H1 (cell line): ENCODE data around the gene TOP2B. TPM values are rescaled to one million over a fixed set of nuclear protein-coding genes. Genes with fewer than 3 reads are reported as not detected.
A peak's percentile ranks its signal among the peaks of the same experiment; 100 is the strongest.

Experiments
- CEBPB ChIP-seq: IDR thresholded peaks from 2 replicates; pipeline ENCODE4 v1.6.1; 2012; ENCODE audit warnings: low read depth, low read length
- GABPA ChIP-seq: IDR thresholded peaks from 2 replicates; pipeline ENCODE4 v1.6.1; 2011; ENCODE audit warnings: mild to moderate bottlenecking, low read length, moderate library complexity, borderline replicate concordance; ENCODE audit not compliant: insufficient read depth
- GTF2F1 ChIP-seq: IDR thresholded peaks from 2 replicates; pipeline ENCODE4 v1.6.1; 2012; ENCODE audit warnings: low read depth, low read length, improper control_type of control experiment, borderline replicate concordance
- KDM4A ChIP-seq: IDR thresholded peaks from one replicate; pipeline ENCODE4 v1.7.1; 2012; ENCODE audit warnings: low read depth, mild to moderate bottlenecking, moderate library complexity, low read length, inconsistent platforms; ENCODE audit not compliant: severe bottlenecking
- SP2 ChIP-seq: IDR thresholded peaks from 2 replicates; pipeline ENCODE4 v1.6.1; 2012; ENCODE audit warnings: mild to moderate bottlenecking, low read length, inconsistent platforms
- SRF ChIP-seq: IDR thresholded peaks from 2 replicates; pipeline ENCODE4 v1.6.1; 2011; ENCODE audit warnings: mild to moderate bottlenecking, low read depth, low read length, moderate library complexity
- TAF1 ChIP-seq: IDR thresholded peaks from 2 replicates; pipeline ENCODE4 v1.6.1; 2011; ENCODE audit warnings: mild to moderate bottlenecking, low read depth, low read length
- TBP ChIP-seq: IDR thresholded peaks from 2 replicates; pipeline ENCODE4 v1.6.1; 2011; ENCODE audit warnings: low read depth, low read length, improper control_type of control experiment
- polyA plus RNA-seq, 7 experiments: library from polyadenylated mRNA; depleted of rRNA in 3 of 7; stranded (reverse) in 5 of 7; unstranded in 2 of 7; fragments of >200 nt in 5 of 7; fragments of 200-250 nt in 2 of 7; gene quantifications; 1 replicate in 5 of 7; 2 replicates in 1 of 7; 4 replicates in 1 of 7; pipeline versions ENCODE4 v1.2.1 to v1.2.3, GENCODE V29; 2011 to 2013; ENCODE audit warnings: missing spikeins in 2 of 7, mixed read lengths in 2 of 7
- total RNA-seq: library from RNA; stranded (reverse); fragmentation: NEBNext Ultra II Directional; extraction: Animal tissue kit (Norgen Biotek cat#: 25700); gene quantifications from 2 replicates; pipeline ENCODE4 v1.2.1, GENCODE V29; 2021
- TF ChIP-seq, protein P1 (sequence below): IDR thresholded peaks from 2 replicates; pipeline ENCODE4 v1.6.1; 2012; ENCODE audit warnings: inconsistent platforms

Gene TOP2B
- total and polyA plus RNA-seq, 2 of the 8 experiments (the other 6 are each of a cell fraction or from before 2014, with no cell fraction given): 34.9 to 206 TPM

DNA sequence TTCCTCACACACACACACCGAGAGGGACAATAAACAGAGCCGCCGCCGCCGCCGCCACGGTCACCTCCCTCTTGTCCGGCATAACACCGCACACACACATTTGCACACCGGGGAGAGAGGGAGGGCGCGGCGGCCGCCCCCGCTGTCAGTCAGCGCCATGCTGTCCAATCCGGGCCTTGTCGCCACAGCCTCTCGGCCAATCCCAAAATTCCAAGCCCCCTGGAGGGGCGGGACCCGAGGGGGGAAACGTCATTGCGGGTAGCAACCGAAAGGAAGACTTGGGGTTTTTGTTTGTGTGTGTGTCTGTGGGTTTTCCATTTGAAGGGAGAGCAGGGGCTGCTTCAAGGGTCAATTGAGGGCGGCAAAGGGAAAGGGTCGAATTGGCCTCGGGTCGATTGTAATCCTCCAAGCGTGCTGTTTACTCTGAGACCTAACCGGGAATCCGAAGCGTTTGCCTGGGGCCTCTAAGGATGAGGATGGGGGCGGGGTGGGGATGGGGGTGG, at the start of gene TOP2B (continued):
- TF ChIP-seq, protein P1, sequence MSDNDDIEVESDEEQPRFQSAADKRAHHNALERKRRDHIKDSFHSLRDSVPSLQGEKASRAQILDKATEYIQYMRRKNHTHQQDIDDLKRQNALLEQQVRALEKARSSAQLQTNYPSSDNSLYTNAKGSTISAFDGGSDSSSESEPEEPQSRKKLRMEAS: 0 out of 2 replicates have a peak, but pooled peaks have one; percentile 9
- TF ChIP-seq GABPA: no peak
- TF ChIP-seq SRF: no peak
- TF ChIP-seq TAF1: peak; percentile 73
- peak; percentile 66 for TF ChIP-seq SP2
- no peak for TF ChIP-seq KDM4A
- no peak for TF ChIP-seq GTF2F1
- TF ChIP-seq TBP: peak; percentile 78
- TF ChIP-seq CEBPB: no peak
- TF ChIP-seq, all 59 proteins: peak for 15
